HCT116 (cell line): ENCODE measurements around the gene NXPH2. TPM values are rescaled to one million over a fixed set of nuclear protein-coding genes. Genes with fewer than 3 reads are reported as not detected.

Source experiments
- ATAC-seq: fragments of 200-7000 bp; cut with Tn5 transposase; 2 replicates; pipeline ENCODE4 v1.9.1; 2020; ENCODE audit warnings: mild to moderate bottlenecking, moderate library complexity
- BruUV-seq: library from RNA; stranded (reverse); fragments of 400-500 nt; replicated peaks from 2 replicates; lab custom pipeline; 2021; lab: Mats Ljungman, UMichigan
- CTCF ChIA-PET: fragments of 300-600 bp; sonication (Branson Sonifier 250); formaldehyde crosslinking; loops from one replicate; lab custom pipeline; 2021; ENCODE audit warnings: antibody characterized with exemption; lab: Charles Lee
- POLR2A ChIA-PET: fragments of 300-600, 350-600 bp; sonication (Branson Sonifier 250); formaldehyde crosslinking; loops from one replicate; lab custom pipeline; 2021; ENCODE audit warnings: antibody characterized with exemption; lab: Charles Lee
- RAD21 ChIA-PET, 2 experiments: fragments of 300-600 bp; sonication (Branson Sonifier 250); formaldehyde crosslinking; loops; one replicate each; lab custom pipeline; 2023; ENCODE audit warnings: low total read pairs in 2 of 2; ENCODE audit not compliant: uncharacterized antibody in 2 of 2, unreplicated experiment in 2 of 2, low non-redundant PET in 1 of 2; lab: Charles Lee
- DNase-seq: peaks from one replicate; pipeline ENCODE4 v3.0.0-alpha.2; 2010; ENCODE audit warnings: low read depth, low spot score
- H2AFZ ChIP-seq: fragments of 200-600 bp; shearing (Covaris generic), sonication (generic); 2 replicates; pipeline ENCODE4 v1.6.1; 2017; ENCODE audit warnings: low read depth, mixed run types, mixed read lengths, antibody characterized with exemption, low read length; ENCODE audit not compliant: poor library complexity, severe bottlenecking
- H3K27ac ChIP-seq: 2 replicates; pipeline ENCODE4 v1.5.1; 2012; ENCODE audit warnings: low read depth, low read length
- H3K27me3 ChIP-seq: fragments of 200-600 bp; sonication (generic); 2 replicates; pipeline ENCODE4 v1.6.1; 2016; ENCODE audit warnings: mixed run types, low read length, mixed read lengths; ENCODE audit not compliant: insufficient read depth
- H3K36me3 ChIP-seq, 2 experiments: fragments of 200-500 bp in 1 of 2; fragments of 200-600 bp in 1 of 2; sonication (Bioruptor generic) in 1 of 2; sonication (generic) in 1 of 2; 2 replicates each; pipeline versions ENCODE4 v1.5.1 to v1.6.1; 2014 to 2016; ENCODE audit warnings: low read length in 2 of 2, inconsistent platforms in 1 of 2, mixed read lengths in 1 of 2, mixed run types in 1 of 2; ENCODE audit not compliant: insufficient read depth in 2 of 2, control insufficient read depth in 1 of 2
- H3K4me1 ChIP-seq, 2 experiments: fragments of 200-600 bp in 1 of 2; sonication (generic) in 1 of 2; 2 replicates each; pipeline versions ENCODE4 v1.5.1 to v1.6.1; 2012 to 2017; ENCODE audit warnings: low read length in 2 of 2, inconsistent platforms in 1 of 2, mild to moderate bottlenecking in 1 of 2, mixed read lengths in 1 of 2, mixed run types in 1 of 2, moderate library complexity in 1 of 2; ENCODE audit not compliant: insufficient read depth in 2 of 2, control insufficient read depth in 1 of 2
- H3K4me2 ChIP-seq: fragments of 200-600 bp; sonication (generic); 2 replicates; pipeline ENCODE4 v1.6.1; 2017; ENCODE audit warnings: mixed run types, low read length, mixed read lengths
- H3K4me3 ChIP-seq, 2 experiments: fragments of 200-600 bp in 1 of 2; sonication (generic) in 1 of 2; replicated peaks in 1 of 2; 2 replicates each; pipeline ENCODE4 v1.5.1; 2011 to 2016; ENCODE audit warnings: low read length in 2 of 2, control low read depth in 1 of 2, low read depth in 1 of 2, mild to moderate bottlenecking in 1 of 2, mixed read lengths in 1 of 2, mixed run types in 1 of 2
- H3K79me2 ChIP-seq: fragments of 200-600 bp; sonication (generic); 2 replicates; pipeline ENCODE4 v1.6.1; 2017; ENCODE audit warnings: mild to moderate bottlenecking, mixed run types, low read length, moderate library complexity, mixed read lengths; ENCODE audit not compliant: insufficient read depth
- H3K9ac ChIP-seq: fragments of 200-600 bp; sonication (generic); 2 replicates; pipeline ENCODE4 v1.6.1; 2016; ENCODE audit warnings: low read length, mixed read lengths
- H3K9me2 ChIP-seq: fragments of 200-600 bp; sonication (generic), shearing (Covaris generic); 2 replicates; pipeline ENCODE4 v1.6.1; 2017; ENCODE audit warnings: mixed run types, mild to moderate bottlenecking, moderate library complexity; ENCODE audit not compliant: insufficient read depth
- H3K9me3 ChIP-seq, 2 experiments: fragments of 200-500 bp in 1 of 2; fragments of 200-600 bp in 1 of 2; sonication (Bioruptor generic) in 1 of 2; sonication (generic) in 1 of 2; 2 replicates each; pipeline ENCODE4 v1.6.1; 2014 to 2017; ENCODE audit warnings: low read length in 2 of 2, mixed read lengths in 2 of 2, inconsistent platforms in 1 of 2, low read depth in 1 of 2, mild to moderate bottlenecking in 1 of 2, mixed run types in 1 of 2, moderate library complexity in 1 of 2; ENCODE audit not compliant: control insufficient read depth in 1 of 2, insufficient read depth in 1 of 2
- H4K20me1 ChIP-seq: fragments of 200-600 bp; sonication (generic), shearing (Covaris generic); 2 replicates; pipeline ENCODE4 v1.6.1; 2017; ENCODE audit warnings: mixed run types, mild to moderate bottlenecking, moderate library complexity; ENCODE audit not compliant: insufficient read depth
- CTCF ChIP-seq, 3 experiments: fragments of 200-600 bp in 1 of 3; sonication (generic) in 1 of 3; IDR thresholded peaks in 2 of 3; conservative IDR thresholded peaks in 1 of 3; 2 replicates each; pipeline ENCODE4 v1.5.1; 2012 to 2017; ENCODE audit warnings: low read depth in 2 of 3, low read length in 2 of 3, antibody characterized with exemption in 1 of 3, borderline replicate concordance in 1 of 3, control low read depth in 1 of 3, mild to moderate bottlenecking in 1 of 3, mixed read lengths in 1 of 3, mixed run types in 1 of 3, moderate library complexity in 1 of 3; ENCODE audit not compliant: insufficient read depth in 1 of 3
- ELF1 ChIP-seq: IDR thresholded peaks from 2 replicates; pipeline ENCODE4 v1.6.1; 2012; ENCODE audit warnings: low read depth, borderline replicate concordance
- POLR2A ChIP-seq: IDR thresholded peaks from 2 replicates; pipeline ENCODE4 v1.7.0; 2011; ENCODE audit warnings: borderline replicate concordance; ENCODE audit not compliant: insufficient read depth, insufficient read length; ENCODE audit errors: extremely low read depth
- RAD21 ChIP-seq: IDR thresholded peaks from 2 replicates; pipeline ENCODE4 v1.6.1; 2012; ENCODE audit warnings: low read depth, mild to moderate bottlenecking
- REST ChIP-seq: IDR thresholded peaks from 2 replicates; pipeline ENCODE4 v1.6.1; 2012; ENCODE audit warnings: low read depth
- SP1 ChIP-seq: IDR thresholded peaks from 2 replicates; pipeline ENCODE4 v1.6.1; 2012; ENCODE audit warnings: low read depth
- intact Hi-C: fragments of 100-400 bp; cut with micrococcal nuclease; formaldehyde crosslinking; loops from 2 replicates; pipeline ENCODE4 v1.10.0; 2022
- total RNA-seq: library from RNA; stranded (reverse); gene quantifications from one replicate; pipeline ENCODE4 v1.2.1, GENCODE V29; 2021; ENCODE audit not compliant: unreplicated experiment

The NXPH2 gene
- total RNA-seq, 1 experiment from 2014 or later: not detected

GRCh38 chr2:138718405-138718804, 61.8 kb downstream of the NXPH2 start (continued):
- no peak for TF ChIP-seq REST
- no peak for TF ChIP-seq POLR2A
- no peak for TF ChIP-seq SP1

GRCh38 chr2:138716183-138716582, 64.0 kb downstream of the NXPH2 start:
- H3K79me2 ChIP-seq: no peaks in the 10 kb centered on the region
- no peak overlapping the region for H3K27ac ChIP-seq
- CTCF ChIA-PET: interaction anchor here (0.8 kb wide), 1 partner anchor 130 kb away, joined by 3 read pairs; no protein-coding TSS in a partner anchor
- no peaks in the 10 kb centered on the region for H3K9me2 ChIP-seq
- RAD21 ChIA-PET: no interaction called here
- no peak overlapping the region for H3K9ac ChIP-seq
- H4K20me1 ChIP-seq: no peaks in the 10 kb centered on the region
- no peaks in the 10 kb centered on the region for H3K9me3 ChIP-seq
- DNase-seq (peak; percentile 21), ATAC-seq (peak; percentile 69)
- H2AFZ ChIP-seq: no peak overlapping the region
- no peak overlapping the region for H3K4me3 ChIP-seq
- POLR2A ChIA-PET: no interaction called here
- no peak overlapping the region for H3K4me2 ChIP-seq
- TF ChIP-seq ELF1 (no peak), CTCF (IDR thresholded peaks at IDR 0.05 in 2 of 3, conservative IDR thresholded peaks at IDR 0.05 in 1 of 3; ENCODE audit: borderline replicate concordance in 1 of 3, insufficient read depth in 1 of 3, low read depth in 2 of 3, low read length in 2 of 3) (peak; percentile 32 to 40 (median 37); a peak in 5 of 6 replicates), RAD21 (peak; percentile 73)
- intact Hi-C loops: no loop called here
- H3K36me3 ChIP-seq: no peaks in the 10 kb centered on the region
- no TSS peak for BruUV-seq
- peaks cover 0 to 4% of the 10 kb centered on the region in 2 experiments; a peak in 1 of 4 replicates for H3K4me1 ChIP-seq
- no peaks in the 10 kb centered on the region for H3K27me3 ChIP-seq
